HG03565 (cell line): ENCODE results near the gene PKMYT1.

Source experiments
- ATAC-seq: cut with Tn5 transposase; IDR thresholded peaks from one replicate; pipeline ENCODE4 v1.9.1; 2021; ENCODE audit warnings: mild to moderate bottlenecking, moderate library complexity; ENCODE audit not compliant: unreplicated experiment

Gene PKMYT1

GRCh38 chr16:2974319-2975056 lies 5.8 kb downstream of the PKMYT1 start:
- no peak for ATAC-seq

GRCh38 chr16:2973605-2974318 lies 6.5 kb downstream of the PKMYT1 start:
- ATAC-seq: no peak

- ATAC-seq: no peak
Measured at GRCh38 chr16:2973093-2973492, 7.2 kb downstream of the PKMYT1 start.

GRCh38 chr16:2971985-2972784 lies 8.1 kb downstream of the PKMYT1 start:
- ATAC-seq: no peak

- no peak for ATAC-seq
Measured at GRCh38 chr16:2971134-2971984, 8.9 kb downstream of the PKMYT1 start.

- ATAC-seq: no peak
Measured at GRCh38 chr16:2970563-2970962, 9.7 kb downstream of the PKMYT1 start.

GRCh38 chr16:2969545-2970521 lies 10.4 kb downstream of the PKMYT1 start:
- ATAC-seq: no peak

- peak; percentile 56 for ATAC-seq
Measured at GRCh38 chr16:2968738-2969544, 11.3 kb downstream of the PKMYT1 start, which contains the start of gene PAQR4. TSS of gene PAQR4 (plus strand) at chr16:2969348. CDS start at chr16:2969675, 327 bp downstream.

- no peak for ATAC-seq
Measured at GRCh38 chr16:2968368-2968737, 11.9 kb downstream of the PKMYT1 start.

- no peak for ATAC-seq
Measured at GRCh38 chr16:2967721-2968161, 12.5 kb downstream of the PKMYT1 start.

- no peak for ATAC-seq
Measured at GRCh38 chr16:2967211-2967631, 13.0 kb downstream of the PKMYT1 start.

GRCh38 chr16:2966808-2967191 lies 13.4 kb downstream of the PKMYT1 start:
- ATAC-seq: no peak

GRCh38 chr16:2966043-2966807 lies 14.0 kb downstream of the PKMYT1 start:
- ATAC-seq: no peak

- no peak for ATAC-seq
Measured at GRCh38 chr16:2964475-2965336, 15.5 kb downstream of the PKMYT1 start.

- ATAC-seq: no peak
Measured at GRCh38 chr16:2963723-2964474, 16.3 kb downstream of the PKMYT1 start, which contains the start of gene KREMEN2. TSS of gene KREMEN2 (plus strand) at chr16:2964275. CDS start at chr16:2964521, 246 bp downstream.
